NCI-H2107 (cell line): Measurements from ENCODE around the gene SLIT3.
"Not testable (repeated sequence)": the region's sequence is repeated elsewhere in the genome, so short reads cannot be mapped to it uniquely, and the experiment has no call there.

Source experiments
- DNase-seq: peaks from one replicate; lab custom pipeline; 2025; lab: John Stamatoyannopoulos, UW

Gene SLIT3

DNA sequence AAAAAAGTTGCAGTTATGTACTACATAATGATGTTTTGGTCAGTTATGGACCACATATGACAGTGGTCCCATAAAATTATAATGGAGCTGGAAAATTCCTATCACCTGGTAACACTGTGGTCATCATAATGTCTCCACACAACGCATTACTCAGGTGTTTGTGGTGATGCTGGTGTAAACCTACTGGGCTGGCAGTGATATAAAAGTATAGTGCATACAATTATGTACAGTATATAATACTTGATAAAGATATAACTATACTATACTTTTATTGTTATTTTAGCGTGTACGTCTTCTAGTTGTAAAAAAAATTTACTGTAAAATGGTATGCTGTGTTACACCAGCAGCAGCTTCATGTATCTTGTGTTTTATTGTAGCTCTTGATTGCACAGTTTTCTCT lies 655.7 kb downstream of the SLIT3 start:
- no peak for DNase-seq

DNA sequence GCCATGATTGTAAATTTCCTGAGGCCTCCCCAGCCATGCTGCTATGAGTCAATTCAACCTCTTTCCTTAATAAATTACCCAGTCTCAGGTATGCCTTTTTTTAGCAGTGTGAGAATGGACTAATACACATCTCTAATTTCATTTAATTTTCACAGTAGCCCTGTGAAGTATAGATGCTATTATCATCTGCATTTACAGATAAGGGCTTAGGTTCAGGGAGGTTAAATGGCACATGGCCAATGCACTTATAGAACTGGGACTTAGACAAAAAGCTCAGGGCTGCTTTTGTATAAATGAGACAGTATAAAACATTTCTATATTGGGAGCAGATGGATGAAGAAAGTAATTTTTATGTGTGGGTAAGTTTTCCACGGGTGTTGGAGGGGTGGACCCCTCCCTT lies 658.9 kb downstream of the SLIT3 start:
- no peak for DNase-seq

DNA sequence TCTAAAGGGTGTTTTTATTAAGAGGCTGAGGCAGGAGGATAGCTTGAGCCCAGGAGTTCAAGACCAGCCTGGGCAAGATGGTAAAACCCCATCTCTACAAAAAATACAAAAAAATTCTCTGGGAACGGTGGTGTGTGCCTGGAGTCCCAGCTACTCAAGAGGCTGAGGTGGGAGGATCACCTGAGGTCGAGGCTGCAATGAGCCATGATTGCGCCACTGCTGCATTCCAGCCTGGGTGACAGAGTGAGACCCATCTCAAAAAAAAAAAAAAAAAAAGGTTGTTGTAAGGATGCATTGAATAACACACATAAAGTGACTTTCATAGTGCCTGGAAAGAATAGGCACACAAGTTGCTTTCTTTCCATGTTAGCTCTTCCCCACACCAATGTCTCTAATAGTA lies 662.1 kb downstream of the SLIT3 start:
- not testable (repeated sequence) for DNase-seq

DNA sequence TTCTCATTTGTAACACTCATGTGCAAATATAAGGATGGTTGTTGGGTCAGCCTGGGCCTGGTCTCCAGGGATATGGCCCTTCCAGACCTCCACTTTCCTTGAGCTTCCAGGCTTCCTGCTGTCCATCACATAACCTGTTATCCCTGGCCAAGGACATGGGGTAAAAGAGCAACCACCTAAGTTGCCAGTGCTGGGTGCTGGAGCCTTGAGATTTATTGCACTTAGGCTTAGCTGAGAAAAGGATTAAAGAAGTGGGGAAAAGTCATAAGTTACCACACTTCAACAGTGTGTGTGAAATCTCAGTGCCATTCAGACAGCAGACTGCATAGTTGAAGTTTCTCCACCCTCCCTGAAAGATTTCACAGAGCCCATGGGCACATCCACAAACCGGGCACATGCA lies 663.1 kb downstream of the SLIT3 start:
- DNase-seq = no peak

DNA sequence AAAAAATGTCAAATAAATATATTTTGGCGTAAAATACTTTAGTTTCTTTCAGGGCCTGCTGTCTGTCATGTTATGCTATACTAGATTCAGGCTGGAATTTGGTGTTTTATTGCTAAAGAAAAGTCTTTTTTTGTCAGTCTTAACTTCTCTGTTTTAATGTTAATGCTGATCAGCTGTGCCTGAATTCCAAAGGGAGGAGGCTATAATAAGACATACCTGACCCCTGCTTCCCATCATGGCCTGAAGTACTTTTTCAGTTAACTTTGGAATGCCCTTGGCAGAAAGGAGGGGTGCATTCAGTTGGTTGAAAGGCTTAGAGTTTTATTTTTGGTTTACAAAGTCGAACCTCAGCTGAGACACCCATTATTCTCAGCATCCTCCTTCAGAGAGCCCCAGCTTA lies 663.7 kb downstream of the SLIT3 start:
- DNase-seq = no peak

DNA sequence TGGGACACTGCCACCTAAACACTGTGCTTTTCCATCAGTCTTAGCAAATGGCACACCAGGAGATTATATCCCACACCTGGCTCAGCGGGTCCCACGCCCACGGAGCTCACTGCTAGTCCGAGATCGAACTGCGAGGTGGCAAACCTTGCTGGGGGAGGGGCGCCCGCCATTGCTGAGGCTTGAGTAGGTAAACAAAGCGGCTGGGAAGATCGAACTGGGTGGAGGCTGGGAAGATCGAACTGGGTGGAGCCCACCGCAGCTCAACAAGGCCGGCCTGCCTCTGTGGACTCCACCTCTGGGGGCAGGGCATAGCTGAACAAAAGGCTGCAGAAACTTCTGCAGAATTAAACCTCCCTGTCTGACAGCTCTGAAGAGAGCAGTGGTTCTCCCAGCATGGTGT lies 670.0 kb downstream of the SLIT3 start:
- DNase-seq = not testable (repeated sequence)

DNA sequence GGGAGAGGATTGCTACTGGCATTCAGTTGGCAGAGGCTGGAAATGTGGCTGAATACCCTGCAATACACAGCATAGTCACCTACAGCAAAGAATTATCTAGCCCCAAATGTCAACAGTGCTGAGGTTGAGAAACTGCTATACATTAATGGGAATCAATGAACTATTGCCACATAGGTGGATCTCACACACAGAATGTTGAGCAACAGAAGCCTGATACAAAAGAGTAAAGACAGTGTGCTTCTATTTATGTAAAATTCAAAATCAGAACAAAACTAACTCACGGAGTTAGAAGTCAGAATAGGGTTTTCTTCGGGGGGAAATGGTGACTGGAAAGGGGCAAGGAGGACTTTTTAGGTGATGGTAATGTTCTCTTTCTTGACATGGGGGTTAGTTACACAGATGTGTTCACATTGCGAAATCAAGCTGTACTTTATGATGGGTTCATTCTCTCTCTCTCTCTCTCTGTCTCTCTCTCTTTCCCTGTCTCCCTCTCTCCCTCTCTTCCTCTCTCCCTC lies 676.0 kb downstream of the SLIT3 start:
- no peak for DNase-seq

DNA sequence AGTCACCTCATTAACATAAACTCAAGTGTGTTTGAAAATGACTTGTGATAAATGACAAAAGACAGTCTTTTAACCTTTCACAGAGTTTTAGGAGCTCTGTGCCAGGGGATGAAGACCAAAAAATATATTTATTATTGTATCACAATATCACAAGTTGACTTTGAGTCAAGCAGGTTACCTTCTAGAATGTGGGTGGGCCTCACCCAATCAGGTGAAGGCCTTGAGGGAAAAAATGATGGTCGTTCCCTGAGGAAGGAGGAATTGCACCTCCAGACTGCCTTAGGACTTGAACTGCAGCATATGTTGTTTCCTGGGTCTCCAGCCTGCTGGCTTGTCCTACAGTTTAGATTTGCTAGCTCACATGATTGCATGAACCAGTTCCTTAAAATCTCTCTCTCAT lies 680.1 kb downstream of the SLIT3 start:
- no peak for DNase-seq

DNA sequence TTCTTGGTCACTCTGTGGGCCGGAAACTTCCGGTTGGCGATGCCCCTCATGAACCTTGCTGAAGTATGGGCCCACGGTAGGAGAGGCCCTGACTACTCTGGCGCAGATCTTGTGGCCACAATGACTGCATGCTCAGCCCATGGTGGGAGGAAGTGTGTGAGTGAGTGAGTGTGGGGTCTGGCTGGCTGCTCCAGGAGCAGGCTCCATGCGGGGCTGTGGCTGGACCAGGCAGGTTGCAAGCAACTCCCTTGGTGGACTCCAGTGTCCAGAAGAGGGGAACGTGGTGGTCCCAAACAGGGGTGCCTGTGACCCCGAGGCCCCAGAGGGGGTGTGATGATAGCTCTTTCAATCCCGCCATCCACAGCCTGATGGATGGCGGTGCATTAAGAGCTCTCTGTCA lies 686.3 kb downstream of the SLIT3 start:
- DNase-seq = no peak

DNA sequence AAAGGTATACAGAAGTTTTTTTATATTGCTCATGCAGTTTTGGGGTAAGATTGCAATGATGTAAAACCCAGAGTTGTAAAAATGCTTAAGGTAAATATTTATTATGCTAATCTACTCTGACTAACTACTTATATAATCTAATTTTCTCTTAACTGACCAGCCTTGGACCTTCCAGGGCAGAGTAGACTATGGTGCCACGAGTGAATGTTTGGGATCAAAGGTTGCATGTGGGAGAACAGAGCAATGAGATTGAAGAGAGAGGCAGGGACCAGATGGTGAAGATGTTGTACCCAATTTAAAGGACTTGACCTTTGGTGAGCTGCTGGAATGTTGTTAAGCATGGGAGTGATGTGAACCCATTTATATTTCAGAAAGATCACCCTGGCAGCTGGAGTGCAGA lies 686.9 kb downstream of the SLIT3 start:
- DNase-seq = no peak

DNA sequence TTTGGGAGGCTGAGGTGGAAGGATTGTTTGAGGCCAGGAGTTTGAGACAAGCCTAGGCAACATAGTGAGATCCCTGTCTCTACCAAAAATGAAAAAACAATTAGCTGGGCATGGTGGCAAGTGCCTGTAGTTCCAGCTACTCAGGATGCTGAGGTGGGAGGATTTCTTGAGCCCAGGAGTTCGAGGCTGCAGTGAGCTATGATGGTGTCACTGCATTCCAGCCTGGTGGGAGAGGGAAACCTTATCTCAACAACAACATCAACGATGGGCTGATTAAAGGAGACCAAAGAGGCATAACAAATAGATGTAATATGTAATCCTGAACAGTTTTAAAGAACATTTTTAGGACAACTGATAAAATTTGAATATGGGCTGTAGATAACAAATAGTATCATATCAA lies 687.5 kb downstream of the SLIT3 start:
- DNase-seq = no peak

DNA sequence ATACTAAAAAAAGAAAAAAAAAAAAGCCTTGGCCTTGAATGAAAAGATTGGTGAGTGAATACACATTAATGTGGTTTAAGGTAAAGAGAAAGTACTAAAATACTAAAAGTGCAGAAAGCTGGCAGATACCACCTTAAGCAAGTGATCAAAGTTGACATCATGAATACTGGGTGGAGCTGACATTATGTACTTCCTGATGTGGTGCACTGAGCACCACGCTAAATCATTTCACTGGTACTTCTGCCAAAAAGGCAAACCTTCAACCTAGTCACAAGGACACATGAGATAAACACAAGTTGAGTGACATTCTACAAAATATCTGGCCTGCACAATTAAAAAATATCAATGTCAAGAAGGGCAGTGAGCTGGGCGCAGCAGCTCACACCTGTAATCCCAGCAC lies 687.9 kb downstream of the SLIT3 start:
- no peak for DNase-seq

DNA sequence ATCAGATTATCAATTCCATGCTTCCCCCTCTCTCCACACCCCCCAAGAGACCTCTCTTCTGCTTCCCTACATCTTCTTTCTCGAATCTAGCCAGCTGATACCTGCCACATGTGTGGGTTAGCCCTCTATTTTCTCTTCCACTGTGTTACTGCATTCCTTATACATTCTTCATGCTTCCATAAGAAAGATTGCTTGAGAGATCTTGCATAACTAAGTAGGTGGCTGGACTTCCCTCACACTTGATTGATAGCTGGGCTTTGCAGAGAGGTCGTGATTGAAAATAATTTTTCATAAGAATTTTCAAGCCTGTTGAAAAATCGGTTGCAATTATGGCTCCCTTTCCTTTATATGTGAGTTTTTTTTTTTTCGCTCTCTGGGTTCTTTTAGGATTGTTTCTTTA lies 688.8 kb downstream of the SLIT3 start:
- no peak for DNase-seq
